Body of pancreas (tissue), 4 donors: ENCODE measurements around the gene SMOC2.

Source experiments
- CTCF ChIP-seq, 7 experiments: fragments of 450-650 bp in 4 of 7; fragments of 200-600 bp in 3 of 7; sonication (generic) in 3 of 7; IDR thresholded peaks; one replicate each; pipeline ENCODE4 v1.5.1; 2016 to 2019; ENCODE audit warnings: antibody characterized with exemption in 7 of 7
- POLR2A ChIP-seq, 3 donors: fragments of 450-650 bp; IDR thresholded peaks; one replicate each; pipeline ENCODE4 v1.6.1; 2016; ENCODE audit warnings: antibody characterized with exemption in 3 of 3, mild to moderate bottlenecking in 2 of 3

GRCh38 chr6:168638468-168639271, 197.7 kb downstream of the SMOC2 start:
- TF ChIP-seq CTCF (IDR thresholded peaks at IDR 0.05), result no peak
- no peak for TF ChIP-seq POLR2A (IDR thresholded peaks at IDR 0.05)
